Measurements from ENCODE around the gene INSR. TPM values are rescaled to one million over a fixed set of nuclear protein-coding genes. Genes with fewer than 3 reads are reported as not detected.
A peak's percentile ranks its signal among the peaks of the same experiment; 100 is the strongest.

Gene INSR
- total RNA-seq, 1 donor from 2014 or later, result 39.3 TPM

DNA sequence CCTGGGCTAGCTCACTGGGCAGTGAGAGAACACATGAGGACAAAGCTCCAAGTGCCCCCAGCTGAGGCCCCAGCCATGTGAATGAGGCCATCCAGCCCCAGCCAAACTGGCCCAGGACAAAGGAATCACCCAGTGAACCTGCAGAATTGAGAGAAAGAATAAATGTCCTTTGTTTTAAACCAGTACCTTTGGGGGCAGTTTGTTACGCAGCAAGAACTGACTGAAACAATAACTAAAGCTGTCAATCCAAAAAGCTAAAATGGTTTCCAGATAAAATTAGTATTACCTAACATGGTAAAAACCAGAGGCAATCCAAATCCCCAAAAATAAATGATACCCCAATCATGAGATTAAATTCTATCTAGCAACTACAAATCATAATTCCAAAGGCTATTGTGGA is 155.1 kb downstream of the INSR start:
- intact Hi-C loops (cut with DNase I), result no loop called here
- no peak for DNase-seq (ENCODE audit: low spot score in 2 of 2)
- Histone ChIP-seq H3K27ac (no peak overlapping the region), H3K27me3 (no peaks in the 10 kb centered on the region), H3K4me3 (no peak overlapping the region), H3K36me3 (peaks cover 42 to 58% of the 10 kb centered on the region in 2 donors), H3K4me1 (peaks cover 0 to 6% of the 10 kb centered on the region in 2 donors), H3K9me3 (no peaks in the 10 kb centered on the region)
- TF ChIP-seq, protein P1, sequence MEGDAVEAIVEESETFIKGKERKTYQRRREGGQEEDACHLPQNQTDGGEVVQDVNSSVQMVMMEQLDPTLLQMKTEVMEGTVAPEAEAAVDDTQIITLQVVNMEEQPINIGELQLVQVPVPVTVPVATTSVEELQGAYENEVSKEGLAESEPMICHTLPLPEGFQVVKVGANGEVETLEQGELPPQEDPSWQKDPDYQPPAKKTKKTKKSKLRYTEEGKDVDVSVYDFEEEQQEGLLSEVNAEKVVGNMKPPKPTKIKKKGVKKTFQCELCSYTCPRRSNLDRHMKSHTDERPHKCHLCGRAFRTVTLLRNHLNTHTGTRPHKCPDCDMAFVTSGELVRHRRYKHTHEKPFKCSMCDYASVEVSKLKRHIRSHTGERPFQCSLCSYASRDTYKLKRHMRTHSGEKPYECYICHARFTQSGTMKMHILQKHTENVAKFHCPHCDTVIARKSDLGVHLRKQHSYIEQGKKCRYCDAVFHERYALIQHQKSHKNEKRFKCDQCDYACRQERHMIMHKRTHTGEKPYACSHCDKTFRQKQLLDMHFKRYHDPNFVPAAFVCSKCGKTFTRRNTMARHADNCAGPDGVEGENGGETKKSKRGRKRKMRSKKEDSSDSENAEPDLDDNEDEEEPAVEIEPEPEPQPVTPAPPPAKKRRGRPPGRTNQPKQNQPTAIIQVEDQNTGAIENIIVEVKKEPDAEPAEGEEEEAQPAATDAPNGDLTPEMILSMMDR (IDR thresholded peaks at IDR 0.05), result no peak

DNA sequence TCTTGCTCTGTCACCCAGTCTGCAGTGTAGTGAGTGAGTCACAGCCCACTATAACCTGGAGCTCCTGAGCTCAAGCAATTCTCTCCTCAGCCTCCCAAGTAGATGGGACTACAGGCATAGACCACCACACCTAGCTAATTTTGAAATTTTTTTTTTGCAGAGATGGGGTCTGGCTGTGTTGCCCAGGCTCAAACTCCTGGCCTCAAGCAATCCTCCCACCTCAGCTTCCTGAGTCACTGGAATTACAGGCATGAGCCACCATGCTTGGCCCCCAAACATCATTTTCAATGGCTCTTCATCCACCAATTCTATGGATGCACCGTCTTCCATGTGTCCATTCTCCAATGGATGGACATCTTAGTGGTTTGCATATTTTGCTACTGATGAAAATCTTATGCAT is 155.8 kb downstream of the INSR start:
- TF ChIP-seq, protein P1 (IDR thresholded peaks at IDR 0.05), result no peak
- Histone ChIP-seq H3K4me3 (no peak overlapping the region), H3K4me1 (peaks cover 0 to 6% of the 10 kb centered on the region in 2 donors), H3K36me3 (peaks cover 42 to 58% of the 10 kb centered on the region in 2 donors), H3K27ac (no peak overlapping the region), H3K9me3 (no peaks in the 10 kb centered on the region), H3K27me3 (no peaks in the 10 kb centered on the region)
- intact Hi-C loops (cut with DNase I), result no loop called here
- no peak for DNase-seq (ENCODE audit: low spot score in 2 of 2)

DNA sequence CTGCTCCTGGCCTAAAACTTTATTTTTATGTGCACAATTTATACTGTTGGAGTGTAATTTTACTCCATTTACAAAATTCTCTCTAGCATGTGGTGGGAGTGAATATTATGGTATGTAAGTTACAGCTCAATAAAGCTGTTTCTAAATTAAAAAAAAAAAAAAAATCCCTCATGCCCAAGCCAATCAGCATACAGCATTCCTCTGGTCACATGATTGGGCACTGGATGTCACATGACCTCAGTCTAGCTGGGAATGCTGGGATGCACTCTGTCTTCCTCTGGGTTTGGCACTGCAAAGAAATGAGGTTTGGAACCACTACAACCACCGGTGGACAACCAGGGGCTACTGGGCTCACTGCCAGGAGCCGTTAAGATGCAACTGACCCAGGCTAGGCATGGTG is 157.1 kb downstream of the INSR start:
- TF ChIP-seq, protein P1 (IDR thresholded peaks at IDR 0.05), result no peak
- H3K27ac ChIP-seq, result no peak overlapping the region
- intact Hi-C loops (cut with DNase I), result no loop called here
- H3K27me3 ChIP-seq, result no peaks in the 10 kb centered on the region
- DNase-seq (ENCODE audit: low spot score in 2 of 2), result peak in 1 of 2 donors; percentile 27
- no peak overlapping the region for H3K4me3 ChIP-seq
- peaks cover 0 to 6% of the 10 kb centered on the region in 2 donors for H3K4me1 ChIP-seq
- H3K36me3 ChIP-seq, result peaks cover 33 to 50% of the 10 kb centered on the region in 2 donors
- H3K9me3 ChIP-seq, result no peaks in the 10 kb centered on the region

DNA sequence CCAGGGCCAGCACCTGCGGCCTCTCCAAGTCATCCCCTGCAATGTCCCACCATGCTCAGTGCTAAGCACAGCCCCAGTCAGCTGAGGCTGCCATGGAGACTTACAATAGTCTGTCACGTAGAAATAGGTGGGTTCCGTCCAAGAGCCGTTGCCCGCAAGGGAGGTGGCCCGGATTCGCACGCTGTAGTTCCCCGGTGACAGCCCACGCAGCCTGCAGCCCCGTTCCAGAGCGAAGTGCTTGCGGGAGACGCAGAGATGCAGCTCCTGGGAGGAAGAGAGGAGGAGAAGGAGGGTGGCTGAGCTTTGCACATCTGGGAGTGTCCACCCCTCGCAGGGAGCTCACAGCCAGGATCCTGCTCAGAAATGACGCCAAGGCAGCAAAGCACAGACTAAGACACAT is 162.2 kb downstream of the INSR start:
- Histone ChIP-seq H3K9me3 (no peaks in the 10 kb centered on the region), H3K4me3 (no peak overlapping the region), H3K27ac (no peak overlapping the region), H3K27me3 (no peaks in the 10 kb centered on the region), H3K4me1 (peaks cover 0 to 6% of the 10 kb centered on the region in 2 donors), H3K36me3 (peaks cover 46 to 55% of the 10 kb centered on the region in 2 donors)
- no peak for DNase-seq (ENCODE audit: low spot score in 2 of 2)
- TF ChIP-seq, protein P1 (IDR thresholded peaks at IDR 0.05), result no peak
- intact Hi-C loops (cut with DNase I), result no loop called here

DNA sequence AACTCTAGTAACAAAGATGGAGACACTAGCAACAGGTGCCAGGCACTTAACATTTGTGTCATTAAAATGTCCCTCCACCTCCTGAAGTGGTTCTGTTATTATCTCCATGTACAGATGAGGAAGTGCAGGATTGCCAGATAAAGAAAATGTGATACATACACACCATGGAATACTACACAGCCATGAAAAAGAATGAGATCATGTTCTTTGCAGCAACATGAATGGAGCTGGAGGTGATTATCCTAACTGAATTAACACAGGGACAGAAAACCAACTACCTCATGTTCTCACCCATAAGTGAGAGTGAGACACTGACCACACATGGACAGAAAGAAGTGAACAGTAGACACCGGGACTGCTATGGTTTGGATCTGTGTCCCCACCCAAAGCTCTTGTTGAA is 164.2 kb downstream of the INSR start:
- Histone ChIP-seq H3K4me3 (no peak overlapping the region), H3K36me3 (peaks cover 63 to 75% of the 10 kb centered on the region in 2 donors), H3K27me3 (no peaks in the 10 kb centered on the region), H3K9me3 (peaks cover 10 to 13% of the 10 kb centered on the region in 2 donors), H3K27ac (no peak overlapping the region), H3K4me1 (peaks cover 0 to 6% of the 10 kb centered on the region in 2 donors)
- intact Hi-C loops (cut with DNase I), result no loop called here
- DNase-seq (ENCODE audit: low spot score in 2 of 2), result no peak
- TF ChIP-seq, protein P1 (IDR thresholded peaks at IDR 0.05), result no peak

DNA sequence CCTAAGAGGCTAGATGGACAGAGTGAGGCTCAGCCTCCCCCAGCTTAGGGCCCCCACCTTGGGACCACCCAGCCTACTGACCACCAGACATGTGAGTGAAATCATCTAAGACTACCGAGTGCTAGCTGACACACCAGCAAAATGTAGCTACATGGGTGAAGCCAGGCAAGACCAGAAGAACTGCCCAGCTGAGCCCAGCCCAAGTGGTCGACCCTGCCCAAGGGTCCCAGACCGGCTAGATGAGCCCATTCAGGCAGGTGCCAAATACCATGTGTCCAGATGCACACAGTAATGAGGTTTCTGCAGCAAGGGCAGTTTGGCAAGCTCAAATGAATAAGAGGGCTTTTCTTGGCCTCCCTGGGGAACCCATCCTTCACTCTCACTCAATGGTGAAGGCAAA is 168.1 kb downstream of the INSR start:
- no peak for DNase-seq (ENCODE audit: low spot score in 2 of 2)
- H3K4me1 ChIP-seq, result no peaks in the 10 kb centered on the region
- H3K4me3 ChIP-seq, result no peak overlapping the region
- H3K36me3 ChIP-seq, result peaks cover 81 to 93% of the 10 kb centered on the region in 2 donors
- H3K27ac ChIP-seq, result no peak overlapping the region
- H3K27me3 ChIP-seq, result no peaks in the 10 kb centered on the region
- intact Hi-C loops (cut with DNase I), result no loop called here
- TF ChIP-seq, protein P1 (IDR thresholded peaks at IDR 0.05), result no peak
- peaks cover 10 to 13% of the 10 kb centered on the region in 2 donors for H3K9me3 ChIP-seq
